Measurements from ENCODE around the gene ACSF3.
A peak's percentile ranks its signal among the peaks of the same experiment; 100 is the strongest.
"Not testable (repeated sequence)": the region's sequence is repeated elsewhere in the genome, so short reads cannot be mapped to it uniquely, and the experiment has no call there.

The ACSF3 gene

GRCh38 chr16:89055894-89056555 lies 37.6 kb upstream of the ACSF3 start:
- ATAC-seq, result no peak

- ATAC-seq, result no peak
Observed at GRCh38 chr16:89056592-89056991, 37.1 kb upstream of the ACSF3 start.

- no peak for ATAC-seq
Observed at GRCh38 chr16:89057738-89058137, 35.9 kb upstream of the ACSF3 start.

GRCh38 chr16:89058812-89059211 lies 34.8 kb upstream of the ACSF3 start:
- no peak for ATAC-seq

GRCh38 chr16:89060207-89060794 lies 33.4 kb upstream of the ACSF3 start:
- peak in 1 of 2 donors; percentile 52 for ATAC-seq

GRCh38 chr16:89061086-89061485 lies 32.6 kb upstream of the ACSF3 start:
- ATAC-seq, result no peak

GRCh38 chr16:89061590-89062380 lies 31.9 kb upstream of the ACSF3 start:
- no peak for ATAC-seq

- ATAC-seq, result no peak
Observed at GRCh38 chr16:89062389-89063345, 31.0 kb upstream of the ACSF3 start.

- no peak for ATAC-seq
Observed at GRCh38 chr16:89063768-89064320, 29.8 kb upstream of the ACSF3 start.

- no peak for ATAC-seq
Observed at GRCh38 chr16:89064606-89065457, 28.8 kb upstream of the ACSF3 start.

- ATAC-seq, result no peak
Observed at GRCh38 chr16:89065458-89065822, 28.2 kb upstream of the ACSF3 start.

- ATAC-seq, result no peak
Observed at GRCh38 chr16:89066721-89067120, 26.9 kb upstream of the ACSF3 start.

GRCh38 chr16:89067677-89068443 lies 25.8 kb upstream of the ACSF3 start:
- ATAC-seq, result no peak

- ATAC-seq, result not testable (repeated sequence)
Observed at GRCh38 chr16:89068814-89069616, 24.6 kb upstream of the ACSF3 start.

- ATAC-seq, result no peak
Observed at GRCh38 chr16:89069920-89070319, 23.7 kb upstream of the ACSF3 start.

GRCh38 chr16:89070590-89070989 lies 23.1 kb upstream of the ACSF3 start:
- ATAC-seq, result no peak

GRCh38 chr16:89071686-89072547 lies 21.7 kb upstream of the ACSF3 start:
- ATAC-seq, result no peak

GRCh38 chr16:89072548-89073130 lies 21.0 kb upstream of the ACSF3 start:
- ATAC-seq, result no peak
